NCI-H1417 treated with DMSO at 0.1 percent for 48 hours (cell line): Measurements from ENCODE around the gene FOXA3.
"Not testable (repeated sequence)": the region's sequence is repeated elsewhere in the genome, so short reads cannot be mapped to it uniquely, and the experiment has no call there.

ENCODE experiments used
- DNase-seq: peaks from one replicate; lab custom pipeline; 2025; lab: John Stamatoyannopoulos, UW

Gene FOXA3

GRCh38 chr19:45828523-45828922 is 35.6 kb upstream of the FOXA3 start:
- no peak for DNase-seq

GRCh38 chr19:45828945-45829344 is 35.2 kb upstream of the FOXA3 start:
- DNase-seq: no peak

- no peak for DNase-seq
Observed at GRCh38 chr19:45834970-45835369, 29.2 kb upstream of the FOXA3 start.

- no peak for DNase-seq
Observed at GRCh38 chr19:45842198-45842597, 21.9 kb upstream of the FOXA3 start.

GRCh38 chr19:45847663-45848062 is 16.5 kb upstream of the FOXA3 start:
- no peak for DNase-seq

- no peak for DNase-seq
Observed at GRCh38 chr19:45848922-45849321, 15.2 kb upstream of the FOXA3 start.

GRCh38 chr19:45852145-45852750 is 11.9 kb upstream of the FOXA3 start:
- no peak for DNase-seq

- no peak for DNase-seq
Observed at GRCh38 chr19:45852983-45853382, 11.1 kb upstream of the FOXA3 start.

GRCh38 chr19:45854167-45854778 is 9.9 kb upstream of the FOXA3 start:
- no peak for DNase-seq

GRCh38 chr19:45860359-45861259 is 3.5 kb upstream of the FOXA3 start:
- no peak for DNase-seq

GRCh38 chr19:45862271-45862563 is 1.9 kb upstream of the FOXA3 start:
- DNase-seq: no peak

- DNase-seq: peak; percentile 90
Observed at GRCh38 chr19:45862564-45863334, 1.4 kb upstream of the FOXA3 start, which contains the start of gene SYMPK. SYMPK (minus strand) TSS chr19:45863147; CDS start chr19:45854495, 8,652 bp downstream.

GRCh38 chr19:45863335-45863839 is 739 bp upstream of the FOXA3 start:
- DNase-seq: no peak

GRCh38 chr19:45864629-45865082 is 530 bp downstream of the FOXA3 start:
- no peak for DNase-seq

GRCh38 chr19:45865269-45865948 is 1.3 kb downstream of the FOXA3 start:
- no peak for DNase-seq

- no peak for DNase-seq
Observed at GRCh38 chr19:45866400-45867176, 2.5 kb downstream of the FOXA3 start.

GRCh38 chr19:45867241-45867640 is 3.1 kb downstream of the FOXA3 start:
- not testable (repeated sequence) for DNase-seq

GRCh38 chr19:45870798-45871197 is 6.7 kb downstream of the FOXA3 start:
- no peak for DNase-seq

GRCh38 chr19:45872095-45872919 is 8.2 kb downstream of the FOXA3 start:
- DNase-seq: no peak
